GM18858 (cell line): ENCODE measurements around the gene ANTXRL.
"Not testable (repeated sequence)": the region's sequence is repeated elsewhere in the genome, so short reads cannot be mapped to it uniquely, and the experiment has no call there.

Experiments used
- ATAC-seq: cut with Tn5 transposase; IDR thresholded peaks from one replicate; pipeline ENCODE4 v1.9.1; 2021; ENCODE audit not compliant: unreplicated experiment

The ANTXRL gene

GRCh38 chr10:46306516-46307184 lies 19.9 kb downstream of the ANTXRL start:
- ATAC-seq = no peak

GRCh38 chr10:46307281-46308112 lies 20.7 kb downstream of the ANTXRL start:
- no peak for ATAC-seq

GRCh38 chr10:46308113-46308415 lies 21.3 kb downstream of the ANTXRL start:
- ATAC-seq = no peak

- no peak for ATAC-seq
Measured at GRCh38 chr10:46308666-46309450, 22.1 kb downstream of the ANTXRL start.

GRCh38 chr10:46309511-46310142 lies 22.8 kb downstream of the ANTXRL start:
- ATAC-seq = no peak

GRCh38 chr10:46310143-46310514 lies 23.3 kb downstream of the ANTXRL start:
- no peak for ATAC-seq

GRCh38 chr10:46310851-46311250 lies 24.1 kb downstream of the ANTXRL start:
- ATAC-seq = no peak

GRCh38 chr10:46311501-46311951 lies 24.7 kb downstream of the ANTXRL start:
- ATAC-seq = no peak

- not testable (repeated sequence) for ATAC-seq
Measured at GRCh38 chr10:46311961-46312431, 25.2 kb downstream of the ANTXRL start.

- ATAC-seq = no peak
Measured at GRCh38 chr10:46312953-46313352, 26.2 kb downstream of the ANTXRL start.

- no peak for ATAC-seq
Measured at GRCh38 chr10:46314071-46314470, 27.3 kb downstream of the ANTXRL start.

GRCh38 chr10:46315071-46315860 lies 28.5 kb downstream of the ANTXRL start:
- ATAC-seq = not testable (repeated sequence)

GRCh38 chr10:46317370-46317769 lies 30.6 kb downstream of the ANTXRL start:
- ATAC-seq = no peak

- ATAC-seq = no peak
Measured at GRCh38 chr10:46317889-46318288, 31.1 kb downstream of the ANTXRL start.

GRCh38 chr10:46318799-46319198 lies 32.0 kb downstream of the ANTXRL start:
- ATAC-seq = no peak

- no peak for ATAC-seq
Measured at GRCh38 chr10:46319389-46319788, 32.6 kb downstream of the ANTXRL start.

GRCh38 chr10:46321770-46322169 lies 35.0 kb downstream of the ANTXRL start:
- no peak for ATAC-seq

- no peak for ATAC-seq
Measured at GRCh38 chr10:46323176-46323575, 36.4 kb downstream of the ANTXRL start.

GRCh38 chr10:46325021-46325420 lies 38.2 kb downstream of the ANTXRL start:
- no peak for ATAC-seq

- no peak for ATAC-seq
Measured at GRCh38 chr10:46326066-46326465, 39.3 kb downstream of the ANTXRL start.
